ENCODE results near the gene CDH23.

Gene CDH23

GRCh38 chr10:71778071-71778825, 381.5 kb downstream of the CDH23 start:
- no peak for DNase-seq (ENCODE audit: low read depth in 3 of 3, low spot score in 1 of 3)

- no peak for DNase-seq (ENCODE audit: low read depth in 3 of 3, low spot score in 1 of 3)
Measured at GRCh38 chr10:71779641-71780040, 382.9 kb downstream of the CDH23 start.

- DNase-seq (ENCODE audit: low read depth in 3 of 3, low spot score in 1 of 3): no peak
Measured at GRCh38 chr10:71780156-71780555, 383.4 kb downstream of the CDH23 start.

GRCh38 chr10:71780719-71781118, 384.0 kb downstream of the CDH23 start:
- DNase-seq (ENCODE audit: low read depth in 3 of 3, low spot score in 1 of 3): no peak

- DNase-seq (ENCODE audit: low read depth in 3 of 3, low spot score in 1 of 3): no peak
Measured at GRCh38 chr10:71782221-71782916, 385.6 kb downstream of the CDH23 start.

GRCh38 chr10:71782917-71783490, 386.3 kb downstream of the CDH23 start:
- DNase-seq (ENCODE audit: low read depth in 3 of 3, low spot score in 1 of 3): no peak

- DNase-seq (ENCODE audit: low read depth in 3 of 3, low spot score in 1 of 3): no peak
Measured at GRCh38 chr10:71783917-71784678, 387.4 kb downstream of the CDH23 start.

- DNase-seq (ENCODE audit: low read depth in 3 of 3, low spot score in 1 of 3): no peak
Measured at GRCh38 chr10:71784679-71785272, 388.1 kb downstream of the CDH23 start.

- no peak for DNase-seq (ENCODE audit: low read depth in 3 of 3, low spot score in 1 of 3)
Measured at GRCh38 chr10:71788954-71789353, 392.2 kb downstream of the CDH23 start.

GRCh38 chr10:71789871-71790270, 393.2 kb downstream of the CDH23 start:
- no peak for DNase-seq (ENCODE audit: low read depth in 3 of 3, low spot score in 1 of 3)

- DNase-seq (ENCODE audit: low read depth in 3 of 3, low spot score in 1 of 3): no peak
Measured at GRCh38 chr10:71790749-71791440, 394.2 kb downstream of the CDH23 start.

- no peak for DNase-seq (ENCODE audit: low read depth in 3 of 3, low spot score in 1 of 3)
Measured at GRCh38 chr10:71795248-71795647, 398.5 kb downstream of the CDH23 start.

GRCh38 chr10:71796749-71797405, 400.2 kb downstream of the CDH23 start:
- no peak for DNase-seq (ENCODE audit: low read depth in 3 of 3, low spot score in 1 of 3)

GRCh38 chr10:71797533-71798307, 401.0 kb downstream of the CDH23 start:
- DNase-seq (ENCODE audit: low read depth in 3 of 3, low spot score in 1 of 3): no peak

- no peak for DNase-seq (ENCODE audit: low read depth in 3 of 3, low spot score in 1 of 3)
Measured at GRCh38 chr10:71798308-71798624, 401.5 kb downstream of the CDH23 start.

- no peak for DNase-seq (ENCODE audit: low read depth in 3 of 3, low spot score in 1 of 3)
Measured at GRCh38 chr10:71799112-71799511, 402.4 kb downstream of the CDH23 start.

- no peak for DNase-seq (ENCODE audit: low read depth in 3 of 3, low spot score in 1 of 3)
Measured at GRCh38 chr10:71799608-71800453, 403.1 kb downstream of the CDH23 start.

GRCh38 chr10:71801361-71801760, 404.6 kb downstream of the CDH23 start:
- DNase-seq (ENCODE audit: low read depth in 3 of 3, low spot score in 1 of 3): no peak

- no peak for DNase-seq (ENCODE audit: low read depth in 3 of 3, low spot score in 1 of 3)
Measured at GRCh38 chr10:71802235-71802634, 405.5 kb downstream of the CDH23 start.

Measured in stimulated activated CD4-positive, alpha-beta T cell treated with anti-CD3 and anti-CD28 coated beads, TNF-alpha, amount 100 ng/mL, for 1 hour (primary cell).